GM19395 (cell line): ENCODE measurements around the gene KIF26B.
"Not testable (repeated sequence)": the region's sequence is repeated elsewhere in the genome, so short reads cannot be mapped to it uniquely, and the experiment has no call there.

Experiments
- ATAC-seq: cut with Tn5 transposase; IDR thresholded peaks from one replicate; pipeline ENCODE4 v1.9.1; 2021; ENCODE audit warnings: mild to moderate bottlenecking, moderate library complexity; ENCODE audit not compliant: unreplicated experiment

KIF26B gene

GRCh38 chr1:245311887-245312536 lies 157.2 kb downstream of the KIF26B start:
- no peak for ATAC-seq

GRCh38 chr1:245313576-245313975 lies 158.8 kb downstream of the KIF26B start:
- no peak for ATAC-seq

DNA sequence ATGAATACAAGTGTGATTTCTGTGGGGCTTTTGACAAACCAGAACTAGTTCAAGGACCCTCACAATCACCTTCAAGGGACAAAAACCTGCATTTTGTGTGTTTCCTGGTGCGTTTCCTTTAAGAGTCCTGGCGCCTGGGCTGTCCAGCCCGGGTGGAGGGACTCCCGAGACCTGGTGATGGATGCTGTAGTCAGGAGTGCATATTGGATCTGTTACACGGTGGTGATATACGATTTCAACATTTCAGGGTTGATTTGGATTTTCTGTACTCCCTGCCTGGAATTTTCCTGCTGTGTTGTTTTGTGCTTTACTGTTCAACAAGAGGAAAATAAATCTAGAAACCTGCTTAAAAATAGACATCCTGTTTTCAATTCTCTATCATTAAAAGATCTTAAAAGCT lies 162.0 kb downstream of the KIF26B start:
- ATAC-seq = no peak

- ATAC-seq = no peak
Measured at GRCh38 chr1:245317217-245317616, 162.4 kb downstream of the KIF26B start.

- ATAC-seq = no peak
Measured at GRCh38 chr1:245319094-245319493, 164.3 kb downstream of the KIF26B start.

GRCh38 chr1:245322673-245323072 lies 167.9 kb downstream of the KIF26B start:
- ATAC-seq = no peak

DNA sequence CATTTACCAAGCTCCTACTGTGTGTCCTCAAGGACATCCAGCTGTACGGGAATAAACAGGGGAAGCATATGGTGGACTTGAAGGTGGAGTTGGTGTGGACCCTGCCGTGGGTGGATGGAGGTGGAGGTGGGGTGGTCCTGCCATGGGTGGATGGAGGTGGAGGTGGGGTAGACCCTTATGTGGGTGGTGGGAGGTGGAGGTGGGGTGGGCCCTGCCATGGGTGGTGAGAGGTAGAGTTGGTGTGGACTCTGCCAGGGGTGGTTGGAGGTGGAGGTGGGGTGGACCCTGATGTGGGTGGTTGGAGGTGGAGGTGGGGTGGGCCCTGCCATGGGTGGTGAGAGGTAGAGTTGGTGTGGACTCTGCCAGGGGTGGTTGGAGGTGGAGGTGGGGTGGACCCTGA lies 169.0 kb downstream of the KIF26B start:
- not testable (repeated sequence) for ATAC-seq

- ATAC-seq = no peak
Measured at GRCh38 chr1:245325922-245326795, 171.4 kb downstream of the KIF26B start.

DNA sequence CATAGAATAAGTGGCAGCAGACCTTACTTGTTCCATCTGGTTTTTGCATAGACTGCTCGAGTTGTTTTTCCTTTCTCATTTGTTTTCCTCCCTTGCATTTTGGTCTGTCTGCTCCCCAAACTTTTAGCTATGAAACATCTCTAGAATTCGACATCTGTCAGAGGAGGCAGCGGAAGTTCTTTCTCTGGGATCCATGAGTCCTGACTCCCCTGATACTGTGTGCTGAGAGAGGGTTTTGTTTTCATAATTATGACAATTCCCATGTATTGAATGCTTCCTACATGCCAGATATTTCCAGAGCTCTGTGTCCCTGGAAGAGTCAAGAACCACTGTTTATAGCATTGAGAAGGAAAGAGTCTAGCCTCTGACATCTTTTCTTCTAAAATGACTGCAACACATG lies 172.6 kb downstream of the KIF26B start:
- no peak for ATAC-seq

- ATAC-seq = no peak
Measured at GRCh38 chr1:245327842-245328241, 173.1 kb downstream of the KIF26B start.

DNA sequence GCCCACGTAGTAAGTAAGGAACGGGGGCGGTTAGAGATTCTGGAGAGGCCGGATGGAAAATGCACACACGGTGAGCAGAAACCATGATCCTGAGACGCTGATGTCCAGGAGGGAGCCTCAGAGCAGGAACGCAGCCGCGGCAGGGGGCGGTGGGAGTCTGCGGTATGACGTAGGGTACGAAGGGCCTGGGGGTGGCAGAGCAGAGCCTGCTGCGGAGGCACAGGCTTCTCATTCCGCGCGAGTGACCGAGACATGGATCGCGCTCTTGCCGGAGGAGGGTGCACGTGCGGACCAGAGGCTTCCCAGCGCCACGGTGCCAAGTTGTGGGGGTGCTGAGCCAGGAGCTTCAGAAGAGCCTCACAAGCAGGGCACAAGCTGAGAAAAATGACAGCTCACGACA lies 176.2 kb downstream of the KIF26B start:
- ATAC-seq = no peak

DNA sequence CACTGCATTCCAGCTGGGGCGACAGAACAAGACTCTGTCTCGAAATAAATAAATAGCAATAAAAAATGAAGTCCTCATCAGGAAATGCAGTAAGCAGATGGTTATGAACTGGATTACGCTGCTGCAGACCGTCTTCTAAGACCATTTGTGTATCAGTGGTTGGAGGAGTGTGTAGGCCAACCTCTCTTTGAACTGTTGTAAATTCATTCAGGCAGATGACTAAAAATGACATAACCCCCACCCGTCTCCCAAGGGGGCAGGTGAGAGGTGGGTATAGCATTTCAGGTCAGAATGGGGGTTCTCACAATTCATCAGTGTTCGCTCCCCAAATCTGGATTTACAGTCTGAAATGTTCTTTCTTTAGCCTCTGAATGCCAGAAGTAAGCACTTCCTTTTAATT lies 177.3 kb downstream of the KIF26B start:
- ATAC-seq = no peak

- ATAC-seq = no peak
Measured at GRCh38 chr1:245332513-245332912, 177.7 kb downstream of the KIF26B start.

DNA sequence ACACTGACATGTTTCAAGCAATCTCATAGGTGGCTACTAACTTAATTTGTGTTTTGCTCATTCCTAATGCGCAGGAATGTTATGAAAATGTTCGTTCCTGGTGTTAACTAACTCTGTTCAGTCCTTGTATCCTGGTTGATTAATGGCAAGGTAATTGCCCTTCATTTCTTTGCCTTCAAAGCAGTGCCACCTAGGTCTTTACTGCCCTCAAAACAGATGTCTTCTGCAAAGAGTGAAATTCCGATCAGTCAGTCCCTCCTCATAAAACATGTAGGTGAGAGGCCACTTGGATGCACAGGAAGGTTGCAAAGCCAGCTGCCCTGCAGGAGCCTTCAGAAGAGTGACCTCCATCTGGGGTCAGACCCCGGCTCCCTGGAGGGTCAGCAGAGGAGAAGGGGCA lies 179.4 kb downstream of the KIF26B start:
- no peak for ATAC-seq

DNA sequence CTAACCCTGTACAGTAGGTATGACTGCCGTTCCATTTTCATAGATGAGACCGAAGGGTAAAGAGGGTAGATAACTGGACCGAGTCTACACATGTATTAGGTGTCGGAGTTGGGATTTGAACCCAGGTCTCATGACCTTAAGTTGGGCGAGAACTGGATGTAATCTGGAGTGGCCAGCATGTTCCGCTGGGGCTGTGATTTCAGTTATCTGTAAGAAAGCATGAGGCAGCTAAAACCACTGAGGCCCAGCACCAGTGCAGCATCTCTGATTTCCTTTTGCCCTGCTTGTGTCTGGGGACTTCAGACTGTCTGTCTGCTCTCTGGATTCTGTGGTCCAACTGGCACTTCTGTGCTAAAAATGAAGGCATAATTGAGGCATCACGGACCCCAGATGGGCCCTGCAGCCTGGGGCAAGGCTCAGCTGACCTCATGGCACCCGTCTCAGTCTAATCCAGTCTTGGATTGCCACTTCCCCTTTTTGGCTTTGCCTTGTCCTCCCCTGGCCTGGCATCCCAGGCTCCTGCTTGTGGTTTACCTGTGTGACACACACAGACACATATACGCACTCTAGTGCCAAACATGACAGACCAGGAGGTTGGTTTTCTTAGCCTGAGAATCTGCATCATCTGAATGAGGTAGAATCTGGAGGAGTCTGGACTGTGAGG lies 180.2 kb downstream of the KIF26B start:
- ATAC-seq = no peak

DNA sequence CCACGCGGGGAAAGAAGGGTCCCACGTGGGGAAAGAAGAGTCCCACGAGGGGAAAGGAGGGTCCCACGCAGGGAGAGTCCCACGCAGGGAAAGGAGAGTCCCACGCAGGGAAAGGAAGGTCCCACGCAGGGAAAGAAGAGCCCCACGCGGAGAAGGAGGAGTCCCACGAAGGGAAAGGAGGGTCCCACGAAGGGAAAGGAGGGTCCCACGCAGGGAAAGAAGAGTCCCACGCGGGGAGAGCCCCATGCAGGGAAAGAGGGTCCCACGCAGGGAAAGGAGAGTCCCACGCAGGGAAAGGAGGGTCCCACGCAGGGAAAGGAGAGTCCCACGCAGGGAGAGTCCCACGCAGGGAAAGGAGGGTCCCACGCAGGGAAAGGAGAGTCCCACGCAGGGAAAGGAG lies 180.9 kb downstream of the KIF26B start:
- ATAC-seq = not testable (repeated sequence)

DNA sequence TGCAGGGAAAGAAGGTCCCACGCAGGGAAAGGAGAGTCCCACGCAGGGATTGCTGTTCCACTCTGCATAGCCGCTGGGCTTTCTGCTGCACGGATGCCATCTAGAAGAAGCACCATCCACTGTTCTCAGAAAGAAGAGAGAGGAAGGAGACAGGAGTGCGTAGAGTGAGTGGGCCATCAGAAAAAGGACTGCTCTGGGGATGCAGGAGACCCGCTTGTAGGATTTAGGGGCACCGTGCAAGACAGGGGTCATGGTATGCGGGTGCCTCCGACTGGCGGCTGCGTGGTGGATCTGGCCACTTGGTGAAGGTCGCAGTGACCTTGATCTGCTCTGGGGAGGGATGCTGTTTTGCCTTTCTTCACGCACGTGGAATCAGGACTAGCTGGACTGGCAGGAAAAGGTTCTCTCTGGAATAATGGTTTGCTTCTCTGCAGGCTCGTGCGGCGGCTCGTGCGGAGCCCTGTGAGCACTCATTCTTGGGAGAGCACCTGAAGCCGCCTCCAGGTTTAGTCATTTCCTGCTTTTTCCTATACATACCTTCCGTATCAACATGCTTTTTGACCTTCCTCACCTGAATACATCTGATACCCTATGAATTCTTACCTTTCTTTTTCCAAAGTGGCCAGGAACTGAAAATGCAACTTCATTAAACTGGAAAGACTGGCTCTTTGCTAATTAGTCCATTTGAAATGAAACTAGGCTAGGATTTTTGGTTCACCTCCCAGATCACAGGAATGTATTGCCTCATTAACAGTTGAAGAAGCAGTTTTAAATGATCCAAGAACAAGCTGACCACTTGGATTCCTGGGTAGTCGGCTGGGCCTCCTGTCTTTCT lies 181.6 kb downstream of the KIF26B start:
- ATAC-seq = no peak

GRCh38 chr1:245336984-245337355 lies 182.2 kb downstream of the KIF26B start:
- not testable (repeated sequence) for ATAC-seq

GRCh38 chr1:245337829-245338484 lies 183.2 kb downstream of the KIF26B start:
- no peak for ATAC-seq

GRCh38 chr1:245338485-245338877 lies 183.7 kb downstream of the KIF26B start:
- no peak for ATAC-seq
